Fibroblast of mammary gland (primary cell): Measurements from ENCODE around the gene TSEN34.

Source experiments
- DNase-seq: peaks from one replicate; pipeline ENCODE4 v3.0.0-alpha.2; 2010; ENCODE audit warnings: low read depth
- H3K4me3 ChIP-seq: 2 replicates; pipeline ENCODE4 v1.5.1; 2011; ENCODE audit warnings: low read depth, mild to moderate bottlenecking, low read length, moderate library complexity; ENCODE audit not compliant: control insufficient read depth
- CTCF ChIP-seq: conservative IDR thresholded peaks from 2 replicates; pipeline ENCODE4 v1.5.1; 2011; ENCODE audit warnings: low read depth, low read length, inconsistent platforms; ENCODE audit not compliant: control insufficient read depth, insufficient read depth

TSEN34 gene

GRCh38 chr19:54149021-54149812 lies 41.9 kb upstream of the TSEN34 start:
- DNase-seq, result no peak
- no peak overlapping the region for H3K4me3 ChIP-seq
- no peak for TF ChIP-seq CTCF

- no peak for TF ChIP-seq CTCF
- DNase-seq, result no peak
These were observed 39.6 kb upstream of the TSEN34 start for GRCh38 chr19:54151362-54152035.

GRCh38 chr19:54152267-54152666 lies 38.8 kb upstream of the TSEN34 start:
- TF ChIP-seq CTCF, result no peak
- no peak overlapping the region for H3K4me3 ChIP-seq
- no peak for DNase-seq

More at GRCh38 chr19:54151362-54152035, 39.6 kb upstream of the TSEN34 start:
- no peak overlapping the region for H3K4me3 ChIP-seq

- DNase-seq, result peak; percentile 67
- H3K4me3 ChIP-seq, result no peak overlapping the region
- no peak for TF ChIP-seq CTCF
These were observed 38.1 kb upstream of the TSEN34 start for GRCh38 chr19:54152878-54153524.

GRCh38 chr19:54153731-54154326 lies 37.3 kb upstream of the TSEN34 start:
- peak; percentile 33 for DNase-seq
- H3K4me3 ChIP-seq, result no peak overlapping the region
- TF ChIP-seq CTCF, result no peak

- no peak for TF ChIP-seq CTCF
- H3K4me3 ChIP-seq, result no peak overlapping the region
- DNase-seq, result peak; percentile 83
These were observed 36.3 kb upstream of the TSEN34 start for GRCh38 chr19:54154603-54155345.
